GM19467 (cell line): ENCODE data around the gene RSPH9.

ENCODE experiments used
- ATAC-seq: cut with Tn5 transposase; IDR thresholded peaks from one replicate; pipeline ENCODE4 v1.9.1; 2021; ENCODE audit warnings: mild to moderate bottlenecking, moderate library complexity; ENCODE audit not compliant: unreplicated experiment

Gene RSPH9

DNA sequence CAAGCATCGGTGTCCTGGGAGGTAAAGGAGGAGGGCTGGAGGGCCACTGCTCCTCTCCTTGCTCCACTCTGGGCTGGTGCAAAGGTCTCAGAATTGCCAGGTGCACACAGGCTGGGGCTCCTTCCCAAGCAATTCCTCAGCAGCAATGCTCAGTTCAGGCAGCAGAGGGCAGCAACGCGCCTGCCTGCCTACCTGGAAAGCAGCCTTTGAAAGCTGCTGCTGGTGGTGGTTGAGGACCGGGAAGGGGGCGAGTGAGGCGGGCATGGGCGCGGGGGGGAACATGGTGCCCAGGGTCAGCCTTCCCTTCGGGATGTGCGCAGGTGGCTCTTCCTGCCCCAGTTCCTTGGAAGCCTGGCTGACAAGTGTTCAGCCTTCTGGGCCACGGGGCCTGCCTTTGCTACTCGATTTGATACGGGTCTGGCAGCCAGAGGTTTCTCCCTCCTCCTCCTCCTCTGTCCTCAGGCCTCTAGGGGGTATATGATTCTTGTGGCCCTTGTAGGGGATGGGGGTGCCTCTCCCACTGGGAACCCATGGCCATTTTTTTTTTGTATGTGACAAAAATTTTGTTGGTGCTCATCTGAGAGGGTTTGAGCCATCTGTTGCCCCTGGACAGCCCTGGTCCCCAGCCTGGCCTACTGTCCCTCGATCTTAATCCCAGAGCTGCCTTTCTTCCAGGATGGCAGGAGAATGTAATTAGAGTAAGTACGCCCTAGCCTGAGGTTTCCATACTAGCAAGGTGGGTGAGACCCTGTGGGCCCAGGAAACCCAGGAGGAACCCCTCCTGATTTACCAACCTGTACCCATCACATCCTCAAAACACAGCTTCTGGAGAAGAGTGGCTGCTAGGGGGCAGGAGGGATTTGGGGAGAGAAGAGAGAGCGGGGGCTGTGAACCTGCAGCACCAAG lies 22.7 kb downstream of the RSPH9 start:
- ATAC-seq, result no peak

DNA sequence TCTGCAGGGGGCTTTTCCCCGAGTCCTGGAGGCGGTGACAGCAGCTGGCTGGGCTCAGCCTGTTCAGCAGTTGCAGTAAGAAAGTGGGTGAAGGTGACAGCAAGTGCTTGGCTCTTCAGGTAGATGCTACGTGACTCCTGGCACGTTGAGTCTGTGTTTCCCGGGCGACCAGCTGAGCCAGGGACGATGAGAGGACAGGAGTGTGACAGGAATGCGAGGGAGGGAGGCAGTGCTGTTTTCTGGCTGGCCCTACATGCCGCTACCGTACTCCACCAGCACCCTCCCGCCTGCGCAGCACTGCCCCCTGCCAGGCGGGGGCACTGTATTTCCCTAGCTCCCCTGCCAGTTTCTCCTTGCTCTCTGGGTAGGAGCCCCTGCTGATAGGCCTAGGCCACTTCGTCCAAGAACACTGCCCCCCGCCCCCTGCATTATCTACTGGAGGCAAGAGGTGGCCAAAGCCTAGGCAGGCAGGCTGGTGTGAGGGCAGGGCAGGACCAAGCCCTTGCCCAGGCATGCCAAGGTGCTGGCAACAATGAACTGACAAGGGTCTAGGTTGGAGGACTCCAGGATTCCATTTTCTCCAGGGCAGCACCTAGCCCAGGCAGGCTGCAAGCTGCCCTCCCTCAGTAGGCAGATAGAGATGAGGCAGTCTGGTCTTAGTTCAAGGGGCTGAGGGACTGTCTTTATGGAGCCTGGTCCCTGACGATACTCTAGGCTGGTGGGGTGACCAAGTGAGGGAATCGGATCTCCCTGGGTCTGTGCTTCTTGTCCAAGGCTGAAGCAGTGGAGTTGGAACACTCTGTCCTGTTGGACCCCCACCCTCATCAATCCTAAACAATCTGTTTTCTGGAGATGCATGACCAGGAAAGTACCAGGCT lies 23.6 kb downstream of the RSPH9 start:
- ATAC-seq, result no peak

DNA sequence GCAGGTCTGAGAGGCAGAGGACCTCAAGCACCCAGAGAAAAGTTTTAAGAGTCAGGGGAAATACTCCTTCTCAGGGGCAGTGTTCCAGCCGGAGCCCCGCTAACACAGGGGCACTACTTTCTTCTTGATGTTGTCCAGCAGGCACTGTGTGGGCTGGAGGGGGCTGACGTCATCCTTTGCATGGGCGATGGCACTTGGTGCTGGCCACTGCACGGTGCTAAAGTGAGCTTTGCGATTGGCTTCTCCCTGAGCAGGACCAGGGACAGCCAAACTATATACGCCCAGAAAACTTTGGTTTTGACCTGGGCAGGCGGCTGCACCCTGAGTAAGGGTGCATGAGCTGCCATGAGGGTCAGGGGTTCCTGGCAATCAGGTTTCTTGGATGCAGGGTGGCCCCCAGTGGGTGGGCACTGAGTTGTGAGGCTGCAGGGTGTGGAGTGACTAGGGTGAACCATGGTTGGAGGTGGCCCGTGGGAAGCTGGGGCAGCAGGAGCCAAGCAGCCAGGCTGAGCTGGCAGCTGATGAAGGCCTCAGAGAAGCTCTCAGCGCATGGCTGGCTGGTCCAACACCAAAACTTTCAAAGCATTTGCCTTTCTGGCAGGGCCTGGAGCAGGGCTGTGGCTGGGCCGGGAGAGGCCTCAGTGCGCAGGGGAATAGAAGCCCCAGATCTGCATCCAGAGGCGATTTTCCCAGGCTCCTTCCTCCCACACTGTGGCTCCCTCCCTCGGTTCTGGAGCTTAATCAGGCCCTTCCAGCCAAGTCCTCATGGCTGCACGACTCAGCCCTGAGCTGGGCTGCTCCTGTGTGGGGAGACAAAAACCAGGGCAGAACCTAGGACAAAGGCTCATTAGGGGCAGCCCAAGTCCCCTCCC lies 24.4 kb downstream of the RSPH9 start:
- ATAC-seq, result no peak

DNA sequence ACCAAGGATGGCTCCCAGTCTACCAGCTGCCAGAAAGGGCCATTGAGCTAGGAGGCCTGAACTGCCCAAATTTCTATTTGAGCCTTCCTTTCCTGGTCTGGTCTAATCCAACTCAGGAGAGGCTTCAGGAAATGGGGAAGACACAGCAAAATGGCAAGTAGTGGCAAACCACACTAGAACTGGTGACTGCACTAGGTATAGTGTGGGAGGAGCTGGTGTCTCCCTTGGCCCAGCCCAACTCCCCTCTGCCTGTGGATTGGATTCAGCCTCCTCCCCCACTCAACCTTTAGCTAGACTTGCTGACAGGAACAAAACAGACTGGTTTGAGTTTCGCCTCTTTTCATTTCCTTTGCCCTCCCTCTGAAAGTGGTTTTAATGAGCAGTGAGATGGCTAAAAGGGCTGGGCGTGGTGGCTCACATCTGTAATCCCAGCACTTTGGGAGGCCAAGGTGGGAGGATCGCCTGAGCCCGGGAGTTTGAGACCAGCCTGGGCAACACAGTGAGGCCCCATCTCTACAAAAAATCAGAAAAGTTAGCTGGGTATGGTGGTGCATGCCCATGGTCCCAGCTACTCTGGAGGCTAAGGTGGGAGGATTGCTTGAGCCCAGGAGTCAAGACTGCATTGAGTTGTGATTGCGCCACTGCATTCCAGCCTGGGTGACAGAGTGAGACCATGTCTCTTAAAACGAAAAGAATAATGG lies 25.2 kb downstream of the RSPH9 start:
- ATAC-seq, result no peak

DNA sequence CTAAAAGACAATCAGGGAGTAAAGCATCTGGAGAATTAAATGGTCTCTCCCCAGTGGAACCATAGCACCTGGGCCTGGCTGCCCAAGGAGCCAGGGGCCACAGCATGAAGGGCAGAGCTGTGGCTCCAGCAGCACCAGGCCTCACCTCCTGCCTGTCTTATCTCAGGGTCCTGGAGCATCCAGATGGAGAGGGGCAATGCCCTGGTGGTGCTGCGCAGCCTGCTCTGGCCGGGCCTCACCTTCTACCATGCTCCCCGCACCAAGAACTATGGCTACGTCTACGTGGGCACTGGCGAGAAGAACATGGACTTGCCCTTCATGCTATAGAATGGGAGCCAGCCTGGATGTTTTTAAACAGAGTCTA lies 25.8 kb downstream of the RSPH9 start:
- ATAC-seq, result no peak

DNA sequence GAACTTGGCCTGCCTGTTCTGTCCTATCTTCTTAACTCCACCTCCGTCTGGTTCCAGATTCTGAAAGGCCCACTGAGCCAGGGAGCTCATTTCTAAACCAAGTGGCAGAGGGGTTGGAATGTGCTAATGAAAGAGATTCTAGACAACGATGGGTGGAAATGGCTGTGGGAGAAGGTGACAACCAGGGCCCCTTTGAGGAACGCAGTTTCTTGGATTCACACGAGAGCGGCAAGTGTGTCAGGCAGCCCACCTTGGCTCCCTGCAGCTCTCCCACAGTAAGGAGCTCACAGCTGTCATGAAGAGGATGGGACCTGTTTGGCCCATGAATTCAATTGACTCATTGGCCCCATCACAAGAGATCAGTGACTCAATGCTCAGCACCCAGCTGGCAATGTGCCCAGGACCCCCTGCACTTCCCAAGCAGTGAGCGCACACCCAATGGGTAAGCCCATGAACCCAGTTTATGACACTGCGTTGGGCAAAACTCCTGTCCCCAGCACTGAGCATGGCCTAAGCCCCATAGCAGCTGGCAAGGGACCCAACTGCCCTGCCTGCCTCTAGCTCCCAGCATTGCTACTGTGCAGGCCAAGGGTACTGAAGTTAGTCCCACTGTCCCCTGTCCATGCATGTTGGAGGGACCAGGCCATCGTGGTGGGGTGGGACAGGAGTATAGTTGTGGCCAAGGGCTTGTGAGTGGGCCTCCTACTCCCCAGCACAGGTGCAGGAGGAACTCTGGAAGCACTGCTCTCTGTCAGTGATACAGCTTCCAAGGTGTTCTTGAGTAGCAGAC lies 26.4 kb downstream of the RSPH9 start:
- no peak for ATAC-seq

DNA sequence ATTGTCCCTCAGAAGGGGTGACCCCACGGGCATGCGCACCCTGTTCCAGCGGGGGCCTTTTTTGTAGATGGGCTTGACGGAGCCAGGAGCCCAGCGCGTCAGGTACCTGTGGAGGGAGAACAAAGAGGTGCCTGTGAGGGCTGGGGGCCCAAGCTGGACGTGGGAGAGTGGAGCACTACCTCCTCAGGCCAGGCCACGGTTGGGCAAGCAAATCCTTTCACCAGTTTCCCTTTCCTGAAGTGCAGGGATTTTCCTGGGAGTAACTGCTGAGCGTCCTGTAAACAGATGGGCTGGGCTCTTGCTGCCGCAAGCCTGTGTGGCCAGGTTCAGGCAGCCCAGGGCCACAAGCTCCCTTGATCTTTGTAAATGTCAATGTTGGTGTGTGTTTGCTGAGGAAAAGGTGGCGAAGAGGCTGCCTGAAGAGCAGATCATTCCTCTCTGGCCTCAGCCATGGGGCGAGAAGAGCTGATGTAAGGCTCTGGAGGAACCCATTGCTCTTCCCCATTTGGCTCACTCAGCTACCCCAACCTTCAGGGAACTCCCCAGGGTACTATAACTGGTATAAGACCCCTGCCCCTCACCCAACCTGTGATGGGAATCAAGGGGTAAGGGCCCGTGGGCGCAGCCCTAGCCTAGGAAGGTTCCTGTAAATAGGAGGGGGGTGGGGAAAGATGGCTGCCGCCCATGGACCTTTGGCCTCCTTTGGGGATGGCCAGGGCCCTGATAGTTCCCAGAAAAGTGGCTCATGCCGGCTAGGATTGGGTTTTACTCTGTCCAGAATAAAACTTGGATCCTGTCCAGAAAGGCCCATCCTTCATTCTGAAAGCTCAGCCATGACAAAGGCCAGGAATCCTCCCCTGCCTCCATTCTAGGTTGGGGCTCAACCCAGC lies 27.2 kb downstream of the RSPH9 start:
- ATAC-seq, result no peak

DNA sequence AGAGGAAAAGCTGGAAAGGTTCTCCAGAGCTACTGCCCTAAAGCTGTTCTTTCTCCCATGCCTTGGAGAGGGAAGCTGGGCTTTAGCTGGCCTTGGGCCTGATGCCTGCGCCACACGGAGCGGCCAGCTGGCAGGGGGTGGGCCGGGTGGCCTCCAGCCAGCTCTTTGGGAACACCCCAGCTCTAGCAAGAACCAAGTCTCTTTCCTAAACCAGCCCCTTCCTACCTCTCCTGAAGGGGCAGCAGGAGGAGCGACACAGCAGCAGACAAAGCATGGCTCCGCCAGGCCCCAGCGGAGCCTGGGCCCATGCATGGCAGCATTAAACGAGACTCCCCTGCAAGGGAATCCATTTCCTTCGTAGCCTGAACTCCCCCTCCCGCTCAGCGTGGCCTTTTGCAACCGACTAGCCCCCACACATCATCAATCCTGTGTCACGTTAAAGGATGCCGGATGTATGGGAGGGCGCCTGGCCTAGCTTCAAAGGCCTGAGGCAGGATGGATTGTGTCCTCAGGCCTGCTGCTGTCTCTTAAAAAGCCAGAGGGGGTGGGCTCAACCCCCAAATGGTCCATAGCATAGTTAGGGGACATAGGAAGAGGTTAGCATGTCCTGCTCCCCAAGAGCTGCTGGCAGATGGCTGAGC lies 28.7 kb downstream of the RSPH9 start:
- no peak for ATAC-seq

DNA sequence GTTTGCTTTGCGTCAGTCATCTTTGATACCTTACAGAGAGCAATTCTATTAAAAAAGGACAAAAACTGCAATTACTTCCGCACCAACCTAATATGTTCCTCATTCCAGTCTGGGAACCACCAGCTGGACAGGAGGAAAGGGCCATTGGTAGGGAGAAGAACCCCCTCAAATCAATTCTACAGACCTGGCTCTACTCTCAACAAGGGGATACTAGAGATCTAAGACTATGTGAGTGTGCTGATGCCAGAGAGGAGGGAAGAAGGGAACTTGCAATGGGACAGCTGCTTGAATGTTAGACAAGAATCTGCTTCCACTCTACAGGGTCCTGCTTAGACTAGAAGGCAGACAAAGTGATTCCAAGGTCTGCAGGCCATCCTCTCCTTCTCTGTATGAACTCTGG lies 29.5 kb downstream of the RSPH9 start:
- no peak for ATAC-seq

DNA sequence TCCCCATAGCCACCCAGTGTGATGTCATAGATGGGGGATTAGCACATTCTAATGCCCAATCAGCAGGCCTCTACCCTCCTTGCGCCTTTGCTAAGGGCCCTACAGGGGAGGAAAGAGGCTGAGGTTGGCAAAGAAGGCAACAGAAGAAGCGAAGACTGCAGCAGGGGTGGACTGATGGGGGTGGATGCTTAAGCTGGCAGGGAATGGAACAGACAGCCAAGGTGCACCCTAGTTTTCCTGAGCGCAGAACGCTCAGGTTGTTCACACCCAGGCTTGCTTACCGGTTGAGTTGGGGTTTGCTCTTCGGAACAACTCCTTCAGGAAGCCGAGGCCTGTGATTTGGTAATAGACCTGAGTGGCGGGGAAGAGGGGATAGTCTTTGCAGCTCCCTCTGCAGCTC lies 30.1 kb downstream of the RSPH9 start:
- ATAC-seq, result no peak

DNA sequence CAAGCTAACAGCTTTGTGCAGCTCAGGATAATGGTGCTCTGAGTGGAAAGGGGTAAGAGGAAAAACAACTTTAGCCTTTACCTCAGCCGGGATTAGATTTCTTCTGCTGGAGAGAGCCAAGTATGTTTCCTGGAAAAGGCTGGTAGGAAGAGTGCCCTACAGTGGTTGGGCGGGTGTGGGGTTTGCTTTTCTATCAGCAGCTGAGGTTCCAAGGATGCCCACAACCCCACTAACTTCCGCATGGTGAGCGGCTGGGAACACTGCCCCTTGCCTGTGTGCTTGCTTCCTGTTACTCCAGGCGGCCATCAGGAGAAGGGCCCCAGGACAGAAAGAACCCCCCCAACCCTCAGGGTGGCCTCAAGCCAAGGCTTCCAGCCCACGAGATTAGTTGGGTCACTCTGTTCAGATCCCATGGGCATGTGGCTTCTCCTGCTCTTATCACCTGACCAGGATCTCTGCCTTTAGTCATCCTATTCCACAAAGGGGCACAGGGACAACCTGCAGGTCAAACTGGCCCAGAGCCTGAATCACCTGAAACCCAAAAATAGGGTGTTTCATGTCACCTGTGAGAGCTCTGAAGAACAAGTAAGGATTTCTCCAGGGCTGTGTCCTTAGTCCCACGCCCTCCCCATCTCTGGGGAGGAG lies 32.2 kb downstream of the RSPH9 start:
- no peak for ATAC-seq

DNA sequence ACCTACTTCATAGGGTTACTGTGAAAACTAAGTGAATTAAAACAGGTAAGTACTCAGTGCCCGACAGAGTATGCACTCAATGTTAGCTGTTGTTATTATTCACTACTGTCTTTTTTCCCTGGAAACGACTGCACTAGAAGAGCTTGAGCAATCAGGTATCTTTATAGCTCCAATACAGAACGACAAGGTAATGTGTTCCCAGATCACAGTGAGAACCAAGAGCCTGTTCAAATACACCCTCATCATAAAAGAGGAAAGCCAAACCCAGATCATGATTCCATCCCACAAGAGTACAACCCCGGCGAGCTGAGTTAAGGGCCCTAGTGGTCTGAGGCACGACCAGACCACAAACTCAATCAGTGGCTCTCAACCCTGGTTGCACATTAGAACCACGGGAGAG lies 32.9 kb downstream of the RSPH9 start:
- no peak for ATAC-seq

DNA sequence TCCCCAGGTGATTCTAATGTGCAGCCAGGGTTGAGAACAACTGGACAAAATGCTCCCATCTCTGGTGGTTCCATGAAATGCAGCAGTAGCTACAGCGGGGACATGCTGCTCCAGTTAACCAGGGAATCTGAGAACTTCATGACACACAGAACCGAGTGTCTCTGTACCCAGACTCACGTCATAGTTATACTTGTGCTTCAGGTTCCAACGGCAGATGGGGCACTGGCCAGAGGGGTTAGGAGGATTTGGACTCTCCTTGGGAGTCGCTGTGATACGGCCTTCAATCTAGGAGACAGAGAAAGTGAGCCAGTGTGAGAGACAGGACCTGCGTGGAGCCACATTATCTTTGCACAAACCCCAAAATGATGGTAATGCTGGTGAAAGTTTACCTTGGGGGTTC lies 33.5 kb downstream of the RSPH9 start:
- no peak for ATAC-seq

DNA sequence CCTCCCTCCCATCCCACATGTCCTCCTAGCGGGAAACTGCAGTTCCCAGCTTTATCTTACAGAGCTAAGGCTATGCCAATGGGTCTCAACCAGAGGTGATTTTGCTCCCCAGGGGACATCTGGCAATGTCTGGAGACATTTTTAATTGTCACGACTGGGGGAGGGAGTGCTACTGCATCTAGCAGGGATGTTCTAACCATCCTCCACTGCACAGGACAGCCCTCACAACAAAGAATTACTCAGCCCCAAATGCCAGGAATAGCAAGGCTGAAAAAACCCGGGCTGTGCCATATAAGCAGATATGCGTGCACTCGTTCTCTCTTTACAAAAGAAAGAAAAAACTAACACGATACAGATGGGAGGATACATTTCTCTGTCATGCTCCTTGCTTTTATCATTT lies 34.2 kb downstream of the RSPH9 start:
- ATAC-seq, result no peak

DNA sequence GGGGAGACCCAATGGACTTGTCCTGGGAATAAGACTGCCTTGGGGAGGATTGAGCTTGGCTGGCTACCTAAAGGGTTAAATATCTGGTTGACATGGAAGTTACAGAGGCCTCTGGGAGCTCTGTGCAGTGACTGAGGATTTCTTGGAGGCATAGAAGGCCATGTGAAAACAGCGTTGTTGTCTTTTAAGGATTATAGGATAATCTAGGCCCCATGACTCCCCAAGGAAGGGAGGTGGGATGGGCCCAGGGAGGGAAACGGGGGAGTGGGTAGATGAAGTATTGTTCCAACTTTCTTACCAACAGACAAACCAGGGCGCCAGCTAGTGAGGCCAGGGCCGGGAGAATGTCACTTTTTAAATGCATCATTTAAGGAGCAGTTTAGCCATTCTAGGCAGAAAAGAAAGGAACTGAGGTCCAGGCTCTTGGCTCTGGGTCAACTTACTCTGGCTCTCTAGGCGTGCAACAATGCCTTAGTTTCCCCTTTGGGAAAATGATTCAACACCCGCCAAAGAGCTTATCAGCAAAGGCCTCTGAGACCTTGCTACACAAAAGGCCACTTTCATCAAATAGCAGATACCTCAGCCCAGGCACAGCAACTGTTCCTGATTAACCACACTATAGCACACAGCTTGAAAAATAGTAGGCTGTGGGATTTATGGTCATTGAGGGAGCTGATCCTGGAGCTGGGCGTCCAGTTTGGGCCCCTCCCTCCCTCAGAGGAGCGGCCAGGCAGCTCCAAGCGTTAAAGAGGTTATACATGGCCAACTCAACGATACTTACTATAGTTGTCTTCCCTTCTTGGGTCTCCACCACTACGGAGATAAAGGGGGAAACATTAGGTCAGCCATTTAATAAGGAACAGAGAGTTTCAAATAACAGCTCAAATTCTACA lies 35.7 kb downstream of the RSPH9 start:
- ATAC-seq, result no peak

DNA sequence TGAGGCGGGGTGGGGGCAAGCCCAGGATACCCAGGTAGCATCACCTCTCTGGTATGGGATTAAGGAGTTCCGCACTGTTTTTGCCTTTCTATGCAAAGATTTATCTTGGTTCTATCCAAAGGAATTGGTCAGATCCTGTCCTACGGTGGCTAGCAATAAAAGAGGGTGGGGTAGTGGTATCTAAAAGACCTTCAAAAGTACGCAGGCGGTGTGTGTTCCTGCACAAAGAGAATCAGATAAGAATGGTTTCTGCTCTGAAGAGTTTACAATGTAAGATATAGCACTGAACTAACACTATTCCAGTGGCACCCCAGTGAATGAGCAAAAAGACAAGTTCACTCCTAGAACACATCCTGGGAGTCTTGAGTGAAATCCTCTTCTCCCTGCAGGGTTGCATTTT lies 36.5 kb downstream of the RSPH9 start:
- ATAC-seq, result no peak
